Measurements from ENCODE around the gene TBPL2. TPM values are rescaled to one million over a fixed set of nuclear protein-coding genes. Genes with fewer than 3 reads are reported as not detected.
"Not testable (repeated sequence)": the region's sequence is repeated elsewhere in the genome, so short reads cannot be mapped to it uniquely, and the experiment has no call there.

Gene TBPL2
- polyA plus RNA-seq (ENCODE audit: insufficient read length in 3 of 3): under 1 TPM; 0.12 to 0.21 (median 0.14) TPM

- no peak for DNase-seq (ENCODE audit: low read depth in 3 of 3, low spot score in 2 of 3)
Measured at GRCh38 chr14:55440385-55440784, at the start of gene TBPL2. Gene TBPL2 (minus strand): TSS chr14:55440616. CDS start chr14:55440449, 167 bp downstream.

- DNase-seq (ENCODE audit: low read depth in 3 of 3, low spot score in 2 of 3): no peak
Measured at GRCh38 chr14:55488204-55488603, 47.8 kb upstream of the TBPL2 start.

- DNase-seq (ENCODE audit: low read depth in 3 of 3, low spot score in 2 of 3): no peak
Measured at GRCh38 chr14:55482936-55483605, 42.7 kb upstream of the TBPL2 start.

- no peak for DNase-seq (ENCODE audit: low read depth in 3 of 3, low spot score in 2 of 3)
Measured at GRCh38 chr14:55481769-55482168, 41.4 kb upstream of the TBPL2 start.

- DNase-seq (ENCODE audit: low read depth in 3 of 3, low spot score in 2 of 3): no peak
Measured at GRCh38 chr14:55477680-55478079, 37.3 kb upstream of the TBPL2 start.

GRCh38 chr14:55476448-55476847 lies 36.0 kb upstream of the TBPL2 start:
- DNase-seq (ENCODE audit: low read depth in 3 of 3, low spot score in 2 of 3): not testable (repeated sequence)

GRCh38 chr14:55473786-55474185 lies 33.4 kb upstream of the TBPL2 start:
- no peak for DNase-seq (ENCODE audit: low read depth in 3 of 3, low spot score in 2 of 3)

GRCh38 chr14:55470025-55470424 lies 29.6 kb upstream of the TBPL2 start:
- DNase-seq (ENCODE audit: low read depth in 3 of 3, low spot score in 2 of 3): no peak

- no peak for DNase-seq (ENCODE audit: low read depth in 3 of 3, low spot score in 2 of 3)
Measured at GRCh38 chr14:55467307-55467706, 26.9 kb upstream of the TBPL2 start.

GRCh38 chr14:55458800-55459515 lies 18.5 kb upstream of the TBPL2 start:
- no peak for DNase-seq (ENCODE audit: low read depth in 3 of 3, low spot score in 2 of 3)

GRCh38 chr14:55457496-55457895 lies 17.1 kb upstream of the TBPL2 start:
- DNase-seq (ENCODE audit: low read depth in 3 of 3, low spot score in 2 of 3): no peak

GRCh38 chr14:55456411-55456810 lies 16.0 kb upstream of the TBPL2 start:
- not testable (repeated sequence) for DNase-seq (ENCODE audit: low read depth in 3 of 3, low spot score in 2 of 3)

- DNase-seq (ENCODE audit: low read depth in 3 of 3, low spot score in 2 of 3): no peak
Measured at GRCh38 chr14:55454264-55455002, 14.0 kb upstream of the TBPL2 start.

- DNase-seq (ENCODE audit: low read depth in 3 of 3, low spot score in 2 of 3): no peak
Measured at GRCh38 chr14:55451950-55452349, 11.5 kb upstream of the TBPL2 start.

GRCh38 chr14:55451398-55451797 lies 11.0 kb upstream of the TBPL2 start:
- DNase-seq (ENCODE audit: low read depth in 3 of 3, low spot score in 2 of 3): no peak

- no peak for DNase-seq (ENCODE audit: low read depth in 3 of 3, low spot score in 2 of 3)
Measured at GRCh38 chr14:55450987-55451386, 10.6 kb upstream of the TBPL2 start.

- no peak for DNase-seq (ENCODE audit: low read depth in 3 of 3, low spot score in 2 of 3)
Measured at GRCh38 chr14:55450539-55450938, 10.1 kb upstream of the TBPL2 start.

- DNase-seq (ENCODE audit: low read depth in 3 of 3, low spot score in 2 of 3): no peak
Measured at GRCh38 chr14:55450124-55450523, 9.7 kb upstream of the TBPL2 start.

- no peak for DNase-seq (ENCODE audit: low read depth in 3 of 3, low spot score in 2 of 3)
Measured at GRCh38 chr14:55449116-55449515, 8.7 kb upstream of the TBPL2 start.

GRCh38 chr14:55448141-55448614 lies 7.8 kb upstream of the TBPL2 start:
- no peak for DNase-seq (ENCODE audit: low read depth in 3 of 3, low spot score in 2 of 3)

GRCh38 chr14:55446833-55447232 lies 6.4 kb upstream of the TBPL2 start:
- DNase-seq (ENCODE audit: low read depth in 3 of 3, low spot score in 2 of 3): no peak

All from right renal cortex interstitium (tissue), 3 donors.